PC-3 (cell line): ENCODE data around the gene AUP1.

Experiments used
- EZH2 ChIP-seq: fragments of 300-600 bp; sonication (generic); IDR thresholded peaks from one replicate; pipeline ENCODE4 v1.6.1; 2017; ENCODE audit warnings: antibody characterized with exemption, mild to moderate bottlenecking, low read length; ENCODE audit not compliant: unreplicated experiment
- EZH2phosphoT487 ChIP-seq: fragments of 300-600 bp; sonication (generic); IDR thresholded peaks from 2 replicates; pipeline ENCODE4 v1.6.1; 2018; ENCODE audit warnings: mild to moderate bottlenecking, antibody characterized with exemption, low read length, borderline replicate concordance
- TF ChIP-seq, protein P1 (sequence below): fragments of 300-600 bp; sonication (generic); conservative IDR thresholded peaks from 2 replicates; pipeline ENCODE4 v1.5.1; 2017; ENCODE audit warnings: antibody characterized with exemption, low read depth, mild to moderate bottlenecking, low read length

DNA sequence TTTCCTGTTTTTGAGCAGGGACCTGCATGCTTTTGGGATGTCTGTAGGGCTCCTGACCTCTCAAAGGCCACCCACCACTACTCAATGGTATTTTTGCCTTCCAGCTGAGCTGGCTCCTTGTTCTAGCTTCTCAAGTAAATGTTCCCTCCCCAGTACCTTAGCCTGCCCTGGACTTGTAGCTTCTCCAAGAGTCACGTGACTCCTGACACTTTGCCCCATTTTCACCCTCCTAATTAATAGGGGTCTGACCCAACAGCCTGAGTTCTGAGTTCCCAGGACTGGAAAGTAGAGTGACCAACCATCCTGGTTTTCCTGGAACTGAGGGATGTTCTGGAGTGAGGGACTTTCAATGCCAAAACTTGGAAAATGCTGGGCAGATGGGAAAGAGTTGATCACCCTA, 34.1 kb downstream of the AUP1 start:
- TF ChIP-seq, protein P1, sequence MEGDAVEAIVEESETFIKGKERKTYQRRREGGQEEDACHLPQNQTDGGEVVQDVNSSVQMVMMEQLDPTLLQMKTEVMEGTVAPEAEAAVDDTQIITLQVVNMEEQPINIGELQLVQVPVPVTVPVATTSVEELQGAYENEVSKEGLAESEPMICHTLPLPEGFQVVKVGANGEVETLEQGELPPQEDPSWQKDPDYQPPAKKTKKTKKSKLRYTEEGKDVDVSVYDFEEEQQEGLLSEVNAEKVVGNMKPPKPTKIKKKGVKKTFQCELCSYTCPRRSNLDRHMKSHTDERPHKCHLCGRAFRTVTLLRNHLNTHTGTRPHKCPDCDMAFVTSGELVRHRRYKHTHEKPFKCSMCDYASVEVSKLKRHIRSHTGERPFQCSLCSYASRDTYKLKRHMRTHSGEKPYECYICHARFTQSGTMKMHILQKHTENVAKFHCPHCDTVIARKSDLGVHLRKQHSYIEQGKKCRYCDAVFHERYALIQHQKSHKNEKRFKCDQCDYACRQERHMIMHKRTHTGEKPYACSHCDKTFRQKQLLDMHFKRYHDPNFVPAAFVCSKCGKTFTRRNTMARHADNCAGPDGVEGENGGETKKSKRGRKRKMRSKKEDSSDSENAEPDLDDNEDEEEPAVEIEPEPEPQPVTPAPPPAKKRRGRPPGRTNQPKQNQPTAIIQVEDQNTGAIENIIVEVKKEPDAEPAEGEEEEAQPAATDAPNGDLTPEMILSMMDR, result no peak
- no peak for TF ChIP-seq EZH2phosphoT487
- TF ChIP-seq EZH2, result no peak
